DMS53 treated with DMSO at 0.1 percent for 48 hours (cell line): ENCODE data around the gene TTF2.
A peak's percentile ranks its signal among the peaks of the same experiment; 100 is the strongest.

Source experiments
- DNase-seq: peaks from one replicate; lab custom pipeline; 2025; ENCODE audit not compliant: unreplicated experiment; lab: John Stamatoyannopoulos, UW

Gene TTF2

DNA sequence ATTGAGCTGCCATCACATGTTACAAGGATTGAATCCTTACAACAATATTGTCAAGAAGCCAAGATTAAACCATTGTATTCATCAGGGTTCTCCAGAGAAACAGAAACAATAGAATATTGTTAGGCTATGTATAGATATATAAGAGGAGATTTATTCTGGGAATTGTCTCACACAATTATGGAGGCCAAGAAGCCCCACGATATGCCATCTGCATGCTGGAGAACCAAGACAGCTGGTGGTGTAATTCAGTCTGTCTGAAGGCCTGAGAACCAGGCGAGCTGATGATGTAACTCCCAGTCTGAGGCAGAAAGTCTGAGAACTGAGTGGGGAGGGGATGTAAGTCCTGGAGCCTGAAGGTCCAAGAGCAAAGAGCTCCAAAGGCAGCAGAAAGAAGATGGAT lies 14.5 kb upstream of the TTF2 start:
- DNase-seq, result no peak

DNA sequence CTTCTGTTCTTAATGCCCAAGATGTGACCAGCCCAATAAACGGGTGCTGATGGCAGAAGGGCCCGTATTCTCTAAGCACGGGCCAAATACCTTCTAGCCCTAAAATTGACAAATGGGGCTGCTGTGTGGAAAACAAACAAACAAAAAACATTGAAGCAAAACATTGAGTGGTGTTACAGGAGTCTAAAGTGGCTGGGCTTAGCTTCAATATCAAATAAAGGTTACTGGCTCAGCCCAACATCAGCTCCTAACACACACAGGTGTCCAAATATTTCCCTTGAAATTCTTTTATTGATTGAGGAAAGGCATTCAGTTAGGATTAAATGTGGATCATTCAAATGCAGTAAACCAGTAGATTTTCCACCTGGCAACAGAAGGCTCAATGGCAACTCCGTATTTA lies 13.3 kb upstream of the TTF2 start:
- no peak for DNase-seq

DNA sequence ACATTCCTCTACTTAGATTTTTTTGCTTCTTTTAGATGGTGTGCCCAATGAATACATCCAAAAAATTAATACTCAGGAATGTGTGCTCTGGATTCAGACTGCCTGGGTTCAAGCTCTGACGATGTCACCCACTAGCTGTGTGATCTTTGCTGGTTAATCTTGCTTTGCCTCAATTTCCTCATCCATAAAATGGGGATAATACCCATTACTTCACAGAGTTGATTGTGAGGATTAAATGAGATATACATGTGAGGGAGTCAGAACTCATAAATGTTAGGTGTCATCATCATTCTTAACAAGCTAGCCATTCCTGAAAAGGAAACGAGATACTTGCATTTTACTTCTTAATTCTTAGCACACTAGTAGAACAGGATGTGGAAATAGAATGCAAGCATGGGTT lies 12.9 kb upstream of the TTF2 start:
- DNase-seq, result no peak

DNA sequence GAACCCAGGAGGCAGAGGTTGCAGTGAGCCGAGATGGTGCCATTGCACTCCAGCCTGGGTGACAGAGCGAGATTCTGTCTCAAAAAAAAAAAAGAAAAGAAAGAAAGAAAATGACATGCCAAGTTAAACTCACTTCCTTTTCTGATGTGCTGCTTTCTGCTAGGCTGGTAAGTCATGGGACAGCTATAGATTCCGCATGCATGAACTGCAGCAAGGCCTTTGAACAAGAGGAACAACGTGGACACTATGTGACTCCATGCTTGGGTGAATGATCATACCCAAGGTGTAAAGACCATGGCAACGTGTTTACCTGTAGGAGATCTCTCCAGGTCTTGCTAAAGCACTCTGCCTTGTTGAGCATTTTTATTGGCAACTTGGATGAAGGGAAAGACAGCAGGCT lies 10.3 kb upstream of the TTF2 start:
- no peak for DNase-seq

DNA sequence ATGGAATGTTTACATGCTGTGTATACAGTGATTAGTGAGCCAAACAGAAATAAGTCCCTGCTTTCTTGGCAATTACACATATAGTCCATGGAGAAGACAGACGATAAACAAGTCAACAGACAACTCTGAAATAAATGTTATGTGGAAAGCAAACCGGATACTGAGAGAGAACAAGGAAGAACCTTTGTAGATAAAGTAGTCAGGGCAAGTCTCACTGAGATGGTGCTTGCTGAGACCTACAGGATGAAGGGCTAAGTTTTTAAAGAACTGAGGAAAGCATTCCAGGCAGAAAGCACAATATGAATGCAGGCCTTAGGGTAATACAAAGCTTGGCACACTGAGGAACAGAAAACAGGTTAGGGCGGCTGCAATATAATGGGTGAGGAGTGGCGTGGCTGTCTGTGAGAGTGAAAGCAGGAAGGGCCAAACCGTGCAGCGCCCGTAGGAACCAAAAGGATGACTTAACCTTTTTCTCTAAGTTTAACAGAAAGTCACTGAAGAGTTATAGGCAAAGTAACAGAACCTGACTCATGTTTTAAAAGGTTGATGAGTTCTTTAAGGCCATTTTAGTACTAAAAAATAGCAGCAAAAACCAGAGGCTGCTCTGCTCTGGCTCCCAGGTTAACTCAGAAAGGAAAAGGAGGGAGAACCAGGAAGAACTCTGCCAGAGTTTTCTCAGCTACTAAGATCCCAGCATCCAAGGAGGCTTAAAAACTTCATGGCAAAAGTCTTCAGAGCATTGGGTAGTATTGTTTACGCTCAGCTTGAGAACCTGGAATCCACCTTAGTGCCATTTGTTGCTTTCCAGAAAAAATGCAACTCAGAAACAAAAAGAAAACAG lies 8.7 kb upstream of the TTF2 start:
- no peak for DNase-seq

DNA sequence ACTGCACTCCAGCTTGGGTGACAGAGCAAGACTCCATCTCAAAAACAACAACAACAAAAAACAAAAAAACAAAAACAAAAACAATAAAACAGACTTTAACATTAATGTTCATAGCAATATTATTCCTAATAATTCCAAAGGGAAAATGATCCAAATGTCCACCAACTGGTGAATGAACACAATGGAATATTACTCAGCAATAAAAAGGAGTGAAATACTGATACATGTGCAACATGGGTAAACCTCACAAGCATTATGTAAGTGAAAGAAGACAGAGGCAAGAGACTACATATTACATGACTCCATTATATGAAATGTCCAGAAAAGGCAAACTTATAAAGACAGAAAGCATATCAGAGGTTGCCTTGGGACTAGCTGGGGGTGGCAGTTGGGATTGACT lies 6.1 kb upstream of the TTF2 start:
- no peak for DNase-seq

DNA sequence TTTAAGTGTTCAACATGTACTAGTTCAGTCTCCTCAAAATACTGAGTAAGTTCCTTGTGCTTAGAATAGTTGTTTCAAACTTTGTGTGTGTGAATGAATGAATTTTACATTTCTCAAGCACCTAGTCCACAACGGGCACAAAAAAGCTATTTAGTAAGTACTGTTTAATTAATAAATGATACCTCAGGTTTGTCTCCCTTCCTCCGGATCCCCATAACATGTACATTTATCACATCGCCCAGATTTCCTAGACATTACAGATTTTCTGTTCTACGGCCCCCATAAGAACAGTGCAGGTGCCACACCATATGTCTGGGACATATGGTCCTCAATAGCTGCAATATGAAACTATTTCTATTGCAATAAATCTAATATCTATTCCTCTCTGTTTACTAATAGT lies 1.3 kb upstream of the TTF2 start:
- DNase-seq, result peak; percentile 0

DNA sequence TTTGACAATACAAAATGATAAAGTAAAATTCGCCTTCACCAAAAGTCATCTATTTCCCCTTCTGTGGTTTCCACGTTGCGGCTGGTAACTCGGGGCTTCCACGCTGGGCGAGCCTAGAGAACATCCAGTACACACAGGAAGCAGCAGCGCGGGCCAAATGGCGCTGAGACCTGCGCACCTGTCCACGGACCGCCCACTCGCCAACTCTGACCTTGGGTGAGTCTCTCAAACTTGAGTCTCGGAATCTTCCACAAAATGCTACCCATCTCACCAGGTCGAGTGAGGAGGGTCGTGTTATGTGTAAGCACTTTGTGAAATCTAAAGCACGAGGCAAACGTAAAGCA lies 820 bp upstream of the TTF2 start:
- peak; percentile 2 for DNase-seq

DNA sequence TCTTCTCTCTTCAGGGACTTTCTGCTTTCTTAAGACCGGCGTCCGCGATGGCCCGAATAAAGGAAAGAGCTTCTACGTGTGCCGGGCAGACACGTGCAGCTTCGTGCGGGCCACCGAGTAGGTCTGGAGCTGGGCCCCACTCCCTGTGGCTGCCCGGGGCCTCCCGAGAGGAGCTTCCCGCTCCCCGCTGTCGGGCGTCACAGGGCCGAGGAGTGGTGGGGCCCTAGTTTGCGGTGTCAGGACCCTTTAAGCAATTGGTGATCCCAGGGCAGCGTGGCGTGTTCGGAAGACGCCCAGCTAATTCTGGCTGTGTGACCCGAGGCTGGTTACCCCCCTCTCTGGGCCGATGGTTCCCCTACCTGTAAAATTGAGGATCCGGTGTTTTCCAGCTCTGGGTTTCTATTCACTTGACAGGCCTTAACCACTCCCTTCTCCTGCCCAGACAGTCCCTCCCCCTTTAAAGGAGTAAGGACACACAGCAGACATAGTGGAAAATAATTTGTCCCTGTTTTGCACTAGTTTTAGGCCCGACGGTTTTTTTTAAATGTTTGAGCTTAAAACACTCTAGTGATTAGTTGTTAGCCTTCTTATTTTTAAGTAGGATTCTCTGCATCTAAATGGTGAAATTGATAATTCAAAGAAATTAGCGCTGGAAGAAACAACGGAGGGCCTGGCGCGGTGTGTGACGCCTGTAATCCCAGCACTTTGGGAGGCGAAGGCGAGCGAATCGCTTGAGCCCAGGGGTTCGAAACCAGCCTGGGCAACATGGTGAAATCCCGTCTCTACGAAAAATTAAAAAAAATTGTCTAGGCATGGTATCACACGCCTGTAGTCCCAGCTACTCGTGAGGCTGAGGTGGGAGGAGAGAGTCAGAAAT lies 553 bp downstream of the TTF2 start:
- DNase-seq, result no peak

DNA sequence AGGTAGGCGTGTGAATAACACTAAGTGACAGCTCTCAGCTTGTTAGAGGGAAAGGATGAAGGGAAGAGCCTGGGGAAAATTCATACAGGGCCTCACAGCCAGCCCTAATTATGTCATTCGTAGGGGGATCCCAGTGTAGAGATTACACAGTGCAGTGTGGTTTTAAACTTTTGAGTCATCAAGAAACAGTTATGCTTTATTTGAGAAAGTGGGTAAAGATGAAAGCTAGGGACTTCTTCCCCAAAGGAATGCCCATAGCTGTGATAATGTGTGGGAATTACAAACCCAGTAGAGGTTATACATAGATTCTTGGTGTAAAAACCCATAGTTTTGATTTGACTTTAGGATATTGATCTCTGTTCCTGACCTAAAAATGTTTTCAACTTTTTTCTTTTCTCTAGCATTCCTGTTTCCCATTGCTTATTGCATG lies 1.9 kb downstream of the TTF2 start:
- DNase-seq, result no peak

DNA sequence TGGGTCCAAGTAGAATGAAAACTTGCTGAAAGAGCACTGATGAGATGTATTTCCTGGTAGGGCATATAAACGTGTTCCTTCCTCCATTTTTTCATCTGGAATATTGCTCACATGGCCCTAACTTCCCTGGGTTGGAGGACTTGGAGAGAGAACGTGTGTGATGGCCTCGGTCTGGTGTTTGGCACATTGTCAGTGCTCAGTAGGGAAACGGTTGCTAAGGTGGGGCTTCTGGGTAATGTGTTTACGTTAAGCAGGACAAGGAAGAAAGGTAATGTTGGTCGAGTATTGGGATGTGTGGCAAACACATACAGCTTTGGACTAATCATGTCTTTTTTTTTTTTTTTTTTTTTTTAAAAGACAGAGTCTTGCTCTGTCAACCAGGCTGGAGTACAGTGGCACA lies 6.2 kb downstream of the TTF2 start:
- no peak for DNase-seq

DNA sequence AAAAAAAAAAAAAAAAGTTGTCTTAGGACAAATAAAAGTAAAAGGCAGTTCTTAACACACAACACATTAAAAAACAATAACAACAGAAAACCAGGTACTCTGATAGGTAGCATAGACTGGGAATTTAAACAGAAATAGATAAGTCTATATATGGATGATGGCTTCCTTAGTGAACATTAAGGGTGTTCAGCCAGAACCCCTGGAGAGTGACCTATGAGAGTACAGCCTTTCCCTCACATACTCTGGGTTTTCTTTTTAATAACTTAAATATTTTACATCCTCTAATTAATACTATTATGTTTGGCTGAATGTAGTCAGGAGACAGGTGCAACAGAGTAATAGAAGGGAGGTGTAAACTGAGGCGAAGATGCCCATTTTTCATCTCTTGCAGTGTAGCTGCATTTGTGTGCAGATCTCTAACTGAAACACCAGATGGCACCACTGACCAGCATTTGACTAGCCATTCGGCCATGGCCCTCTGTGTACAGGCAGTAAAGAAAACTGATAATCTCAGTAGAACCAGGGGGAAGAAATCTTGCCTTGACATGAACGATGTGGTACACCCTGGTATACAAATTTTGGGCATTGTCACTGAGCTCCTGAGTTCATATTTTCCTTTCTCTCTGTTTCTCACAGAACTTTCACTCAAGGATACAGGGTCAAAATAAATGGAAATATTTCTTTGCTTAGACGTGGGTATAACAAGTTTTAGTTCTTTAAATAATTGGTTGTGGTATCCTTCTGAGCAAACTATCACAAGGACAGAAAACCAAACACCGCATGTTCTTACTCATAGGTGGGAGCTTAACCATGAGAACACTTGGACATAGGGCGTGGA lies 7.6 kb downstream of the TTF2 start:
- peak; percentile 2 for DNase-seq

DNA sequence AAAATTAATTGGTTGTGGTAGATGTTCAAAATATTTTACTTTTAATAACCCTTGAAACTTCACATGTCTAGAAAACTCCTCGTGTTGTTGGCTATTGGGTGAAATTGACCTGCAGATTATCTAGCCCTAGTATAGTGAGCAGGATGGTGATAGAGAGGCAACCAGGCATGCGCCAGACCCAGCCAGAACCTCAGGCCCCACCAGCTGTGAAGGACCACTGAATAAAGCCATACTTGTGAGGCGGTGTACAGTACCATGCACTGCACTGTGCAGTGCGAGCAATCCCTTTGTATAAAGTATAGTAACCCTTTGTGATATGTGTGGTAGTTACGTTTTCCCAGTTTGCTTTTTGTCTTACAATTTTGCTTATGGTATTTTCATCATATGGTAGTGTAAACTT lies 8.5 kb downstream of the TTF2 start:
- no peak for DNase-seq

DNA sequence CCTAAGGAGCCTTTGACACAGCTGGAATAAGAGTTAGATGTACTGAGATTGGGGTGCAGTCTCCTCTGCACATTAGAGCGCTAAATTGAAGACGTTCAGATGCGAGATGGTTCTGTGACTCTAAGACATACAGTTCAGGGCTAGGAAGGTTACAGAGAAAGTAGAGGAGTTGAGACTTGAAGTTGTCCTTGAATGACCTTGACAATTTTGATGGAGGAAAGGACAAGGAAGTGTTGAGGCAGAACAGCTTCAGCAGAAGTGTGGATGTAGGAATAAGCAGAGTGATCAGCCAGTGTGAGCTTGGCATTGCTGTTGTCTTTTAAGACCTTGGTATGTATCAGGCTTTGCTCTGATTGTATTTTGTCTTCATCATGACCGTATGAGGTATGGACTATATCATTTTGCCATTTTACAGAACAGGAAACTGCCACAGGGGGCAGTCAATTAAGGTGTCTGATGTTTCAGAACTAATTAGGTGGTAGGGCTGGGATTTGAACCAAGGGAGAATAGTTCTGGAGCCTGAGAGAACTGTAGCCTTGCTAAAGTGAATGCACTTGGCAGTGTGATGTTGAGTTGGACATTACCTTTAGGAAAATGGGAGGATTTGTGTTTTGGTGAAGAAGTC lies 9.2 kb downstream of the TTF2 start:
- DNase-seq, result no peak

DNA sequence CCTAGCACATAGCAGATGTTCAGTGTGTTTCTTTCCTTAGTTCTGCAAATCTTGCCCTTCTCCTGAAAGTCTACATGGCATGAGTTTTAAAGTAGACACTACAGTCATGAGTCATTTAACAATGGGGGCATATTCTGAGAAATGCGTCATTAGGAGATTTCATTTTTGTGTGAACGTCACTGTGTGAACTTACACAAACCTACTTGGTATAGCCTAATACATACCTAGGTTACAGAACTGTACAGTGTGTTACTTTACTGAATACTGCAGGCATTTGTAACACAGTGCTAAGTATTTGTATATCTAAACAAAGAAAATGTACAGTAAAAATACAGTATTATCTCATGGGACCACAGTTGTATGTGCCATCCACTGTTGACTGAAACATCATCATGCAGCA lies 10.0 kb downstream of the TTF2 start:
- no peak for DNase-seq

DNA sequence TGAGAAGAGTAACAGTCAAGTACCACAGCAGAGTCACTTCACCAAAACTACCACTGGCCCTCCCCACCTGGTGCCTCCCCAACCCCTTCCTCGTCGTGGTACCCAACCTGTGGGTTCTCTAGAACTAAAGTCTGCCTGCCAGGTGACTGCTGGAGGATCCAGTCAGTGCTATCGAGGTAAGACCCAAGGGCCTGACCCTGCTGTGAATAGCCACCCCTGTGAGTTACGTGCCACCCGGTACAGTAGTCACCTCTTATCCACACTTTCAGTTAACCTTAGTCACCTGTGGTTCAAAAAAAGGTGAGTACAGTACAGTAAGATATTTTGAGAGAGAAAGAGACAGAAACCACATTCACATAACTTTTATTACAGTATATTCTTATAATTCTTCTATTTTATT lies 16.5 kb downstream of the TTF2 start:
- no peak for DNase-seq

DNA sequence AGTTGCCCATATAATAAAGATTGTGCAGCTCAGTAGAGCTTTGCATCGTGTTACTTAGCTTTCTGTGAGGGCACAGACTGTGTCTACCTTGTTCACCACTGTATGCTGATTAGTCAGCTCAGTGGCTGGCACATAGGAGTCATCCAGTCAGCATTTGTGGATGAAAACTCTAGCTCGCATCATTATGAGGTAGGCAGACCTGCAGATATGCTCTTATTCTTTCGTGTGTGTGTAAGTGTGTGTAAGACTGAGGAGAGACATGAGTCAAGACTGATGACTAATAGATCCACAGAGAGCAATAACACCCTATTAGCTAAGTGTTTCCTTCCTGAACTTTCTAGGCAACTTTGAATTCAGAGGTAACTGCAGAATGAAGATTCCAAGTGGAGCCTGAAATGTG lies 17.1 kb downstream of the TTF2 start:
- no peak for DNase-seq

DNA sequence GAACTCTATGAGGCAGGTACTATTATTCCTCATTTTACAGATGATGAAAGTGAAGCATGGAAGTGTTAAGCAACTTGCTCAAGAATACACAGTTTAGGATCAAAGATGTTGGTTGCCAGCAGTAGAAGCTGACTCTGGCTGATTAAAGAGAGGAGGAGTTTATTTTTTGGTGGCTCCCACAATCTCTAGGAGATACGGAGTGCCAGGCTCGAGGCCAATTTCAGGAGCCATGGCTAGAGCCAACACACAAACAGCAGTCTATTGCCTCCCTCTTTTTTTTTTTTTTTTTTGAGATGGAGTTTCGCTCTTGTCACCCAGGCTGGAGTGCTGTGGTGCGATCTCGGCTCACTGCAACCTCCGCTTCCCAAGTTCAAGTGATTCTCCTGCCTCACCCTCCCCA lies 19.6 kb downstream of the TTF2 start:
- no peak for DNase-seq

DNA sequence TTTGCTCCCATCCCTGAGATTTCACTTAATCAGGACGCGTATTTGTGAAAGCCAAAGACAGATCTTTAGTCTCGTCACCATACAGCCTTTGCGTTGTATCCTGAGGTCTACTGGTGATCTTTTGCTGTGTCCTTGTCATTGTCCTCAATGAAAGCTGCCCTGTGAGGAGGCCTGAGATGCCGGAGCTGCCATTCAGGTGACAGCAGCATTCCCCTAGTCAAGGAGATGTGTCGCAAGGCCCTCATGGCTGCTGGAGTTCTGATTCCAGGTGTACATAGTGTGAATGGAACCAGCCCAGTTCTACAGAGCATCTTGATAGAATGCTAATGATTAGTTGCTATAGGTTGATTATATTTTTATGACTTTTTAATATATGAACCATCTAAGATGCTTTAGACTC lies 24.1 kb downstream of the TTF2 start:
- no peak for DNase-seq

DNA sequence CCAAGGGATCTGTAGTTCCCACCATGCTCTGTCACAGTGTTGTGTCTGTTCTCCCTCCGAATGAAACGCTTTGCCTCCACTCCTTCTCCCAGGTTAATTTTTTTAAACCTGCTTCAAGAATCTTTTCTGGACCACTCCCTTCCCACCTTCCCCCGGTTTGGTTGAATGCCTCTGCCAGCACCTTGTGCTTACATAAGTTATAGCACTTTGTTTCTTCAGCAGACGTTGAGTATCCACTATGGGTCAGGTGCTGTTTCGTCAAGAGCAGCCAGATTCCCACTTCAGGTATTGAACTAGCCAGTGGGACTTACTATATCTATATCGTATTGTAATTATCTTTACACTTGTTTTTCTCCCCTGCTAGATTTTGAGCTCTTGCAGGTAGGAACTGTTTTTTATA lies 27.6 kb downstream of the TTF2 start:
- no peak for DNase-seq

DNA sequence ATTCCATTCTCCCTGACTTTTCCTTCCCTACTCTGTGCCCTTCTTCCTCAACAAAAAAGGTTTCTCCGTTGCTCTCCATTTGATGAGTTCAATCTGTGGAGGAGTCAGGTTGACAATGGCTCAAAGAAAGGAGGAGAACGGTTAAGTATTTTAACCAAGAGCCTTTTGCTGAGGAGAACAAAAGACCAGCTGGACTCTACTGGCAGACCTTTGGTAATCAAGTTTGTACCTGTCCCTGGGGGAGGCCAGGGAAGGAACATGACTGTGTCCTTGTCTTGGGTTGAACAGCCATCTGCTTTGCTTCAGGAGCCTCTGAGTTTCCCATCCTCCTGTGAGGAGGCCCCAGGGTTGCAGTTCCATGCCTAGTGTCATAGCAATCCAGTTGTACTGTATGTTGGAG lies 29.9 kb downstream of the TTF2 start:
- DNase-seq, result no peak
